Stimulated activated CD4-positive, alpha-beta T cell treated with anti-CD3 and anti-CD28 coated beads, Interleukin-4, amount 100 ng/mL, for 4 hours (primary cell): ENCODE results near the gene PNPLA3.
A peak's percentile ranks its signal among the peaks of the same experiment; 100 is the strongest.
"Not testable (repeated sequence)": the region's sequence is repeated elsewhere in the genome, so short reads cannot be mapped to it uniquely, and the experiment has no call there.

Experiments used
- DNase-seq, 2 experiments: peaks; one replicate each; pipeline ENCODE4 v3.0.0-alpha.2; 2020

PNPLA3 gene

DNA sequence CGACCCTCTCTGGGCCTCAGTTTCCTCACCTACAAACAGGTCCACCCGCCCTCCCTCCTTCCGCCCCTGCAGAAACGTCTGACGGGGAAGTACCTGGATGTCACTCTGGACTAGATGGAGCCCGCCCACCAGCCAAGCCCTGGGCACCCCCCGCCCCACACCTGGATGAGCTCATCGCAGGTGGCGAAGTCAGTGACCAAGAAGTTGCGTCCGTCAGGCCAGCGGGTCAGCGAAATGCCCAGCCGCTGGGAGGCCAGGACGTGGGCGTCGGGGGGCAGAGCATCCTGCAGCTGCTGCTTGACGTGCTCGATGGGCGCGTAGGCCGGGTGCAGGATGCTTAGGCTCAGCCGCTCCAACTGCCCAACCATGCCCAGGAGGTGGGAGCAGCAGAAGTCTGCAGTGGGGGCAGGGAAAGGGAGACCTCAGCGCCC is 32.7 kb upstream of the PNPLA3 start:
- no peak for DNase-seq

GRCh38 chr22:43891360-43892182 is 32.0 kb upstream of the PNPLA3 start, which contains the start of gene PNPLA5:
Gene PNPLA5, minus strand, starts transcription at chr22:43892013. Its CDS starts 133 bp downstream, at chr22:43891880.
- peak; percentile 27 to 28 for DNase-seq

DNA sequence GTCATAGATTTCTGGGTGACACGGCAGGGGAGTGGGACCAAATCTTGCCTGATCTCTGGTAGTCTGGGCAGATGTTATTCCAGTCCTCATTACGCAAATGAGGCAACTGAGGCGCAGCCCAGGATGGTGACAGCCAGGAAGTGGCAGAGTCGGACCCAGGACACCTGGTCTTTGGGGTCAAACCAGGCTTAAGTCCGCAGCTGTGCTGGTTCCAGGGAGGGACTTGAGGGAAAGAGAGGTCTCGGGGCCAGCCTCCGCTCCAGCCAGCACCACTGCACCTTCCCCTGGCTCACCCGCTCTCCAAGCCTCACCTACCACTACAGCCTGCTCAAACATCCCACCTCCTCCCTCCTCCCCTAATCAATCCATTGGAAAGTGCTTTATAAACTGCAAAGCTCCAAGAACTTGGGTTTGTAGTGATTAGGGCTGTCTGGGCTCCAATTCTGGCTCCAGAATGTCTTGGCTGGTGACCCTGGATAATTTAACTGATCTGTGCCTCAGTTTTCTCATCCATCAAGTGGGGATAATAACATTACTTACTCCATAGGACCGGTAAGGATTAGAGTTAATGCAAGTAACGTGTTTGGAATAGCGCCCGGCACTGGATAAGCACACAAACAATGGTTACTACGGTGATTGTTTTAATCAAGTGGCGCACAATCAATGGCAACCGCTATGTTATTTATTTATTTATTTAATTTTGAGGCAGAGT is 31.3 kb upstream of the PNPLA3 start:
- DNase-seq: no peak

DNA sequence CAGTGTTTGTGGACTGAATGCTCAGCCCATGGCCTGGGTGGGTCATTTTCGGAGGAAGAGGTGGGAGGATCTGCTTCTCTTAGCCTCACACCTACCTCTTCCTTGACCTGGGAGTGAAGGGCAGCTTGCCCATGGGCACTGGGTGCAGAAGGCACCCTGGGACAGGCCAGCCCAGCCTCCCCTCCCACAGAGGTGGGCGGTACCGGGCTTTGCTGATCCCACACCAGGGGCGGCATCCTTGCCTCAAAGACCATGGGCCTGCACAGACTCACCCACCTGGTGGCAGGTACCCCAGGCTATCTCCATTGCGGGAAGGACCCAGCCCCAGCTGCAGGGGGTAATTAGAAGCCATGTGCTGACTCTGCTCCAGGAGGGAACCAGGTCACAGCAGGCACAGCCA is 30.3 kb upstream of the PNPLA3 start:
- no peak for DNase-seq

DNA sequence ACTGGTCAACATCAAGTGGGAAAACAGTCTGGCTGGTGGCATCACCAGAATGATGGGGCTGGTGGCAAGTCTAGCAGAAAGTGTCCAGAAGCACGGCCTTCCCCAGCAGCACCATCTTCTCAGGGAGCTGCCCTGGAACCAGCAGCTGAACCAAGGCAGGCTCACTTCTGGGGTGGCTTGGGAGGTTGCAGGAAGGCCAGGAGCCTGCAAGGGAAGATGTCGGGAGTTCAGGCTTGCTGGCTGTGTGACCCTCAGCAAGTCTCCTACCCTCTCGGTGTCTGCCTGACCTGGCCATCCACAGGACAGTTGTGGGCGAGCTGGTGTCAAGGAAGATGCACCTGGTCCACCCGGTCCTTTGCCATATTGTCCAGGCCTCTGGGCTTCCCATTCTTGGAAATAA is 29.5 kb upstream of the PNPLA3 start:
- no peak for DNase-seq

GRCh38 chr22:43895986-43896645 is 27.5 kb upstream of the PNPLA3 start:
- no peak for DNase-seq

- no peak for DNase-seq
Measured at GRCh38 chr22:43897751-43898261, 25.8 kb upstream of the PNPLA3 start.

GRCh38 chr22:43900206-43900605 is 23.4 kb upstream of the PNPLA3 start:
- DNase-seq: no peak

DNA sequence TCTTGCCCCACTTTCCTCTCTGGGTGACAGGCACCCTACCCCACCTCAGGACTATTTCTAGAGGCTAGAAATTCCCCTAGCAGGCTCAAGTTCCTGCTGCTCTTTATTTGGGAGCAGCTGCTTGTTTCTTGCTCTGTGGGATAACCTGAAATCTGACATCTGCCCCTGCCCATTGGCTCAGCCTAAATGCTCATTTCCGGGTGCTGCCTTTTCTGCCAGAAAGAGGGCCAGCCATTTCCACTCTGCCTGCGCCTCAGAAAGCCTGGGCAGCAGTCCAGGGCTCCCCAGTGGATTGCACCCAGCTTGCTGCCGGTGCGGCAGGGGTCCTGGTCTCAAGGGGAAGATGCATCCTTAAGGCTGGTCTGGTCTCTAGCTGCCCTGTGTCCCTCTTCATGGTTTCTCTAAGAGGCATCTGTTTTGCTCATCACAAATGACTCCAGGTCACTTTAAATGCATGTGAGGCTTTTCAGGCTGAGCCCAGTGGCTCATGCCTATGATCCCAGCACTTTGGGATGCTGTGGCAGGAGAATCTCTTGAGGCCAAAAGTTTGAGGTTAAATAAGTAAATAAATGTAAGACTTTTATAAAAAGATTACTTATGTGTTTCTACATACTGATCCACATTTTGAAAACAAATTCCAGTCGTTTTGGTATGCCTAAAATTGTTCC is 21.5 kb upstream of the PNPLA3 start:
- no peak for DNase-seq

DNA sequence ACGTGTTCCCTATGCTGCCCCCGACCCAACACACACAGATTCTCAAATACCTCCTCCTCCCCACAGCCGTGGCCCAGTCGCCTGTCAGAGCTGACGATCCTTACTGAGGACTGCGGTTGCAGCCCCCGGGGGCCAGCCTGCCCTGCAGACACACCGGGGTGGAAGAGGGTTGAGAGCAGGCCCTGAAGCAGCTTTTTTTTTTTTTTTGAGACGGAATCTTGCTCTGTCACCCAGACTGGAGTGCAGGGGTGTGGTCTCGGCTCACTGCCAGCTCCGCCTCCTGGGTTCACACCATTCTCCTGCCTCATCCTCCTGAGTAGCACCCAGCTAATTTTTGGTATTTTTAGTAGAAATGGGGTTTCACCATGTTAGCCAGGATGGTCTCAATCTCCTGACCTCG is 20.6 kb upstream of the PNPLA3 start:
- DNase-seq: not testable (repeated sequence)

GRCh38 chr22:43904412-43904811 is 19.2 kb upstream of the PNPLA3 start:
- DNase-seq: peak in 1 of 2 experiments; percentile 13

DNA sequence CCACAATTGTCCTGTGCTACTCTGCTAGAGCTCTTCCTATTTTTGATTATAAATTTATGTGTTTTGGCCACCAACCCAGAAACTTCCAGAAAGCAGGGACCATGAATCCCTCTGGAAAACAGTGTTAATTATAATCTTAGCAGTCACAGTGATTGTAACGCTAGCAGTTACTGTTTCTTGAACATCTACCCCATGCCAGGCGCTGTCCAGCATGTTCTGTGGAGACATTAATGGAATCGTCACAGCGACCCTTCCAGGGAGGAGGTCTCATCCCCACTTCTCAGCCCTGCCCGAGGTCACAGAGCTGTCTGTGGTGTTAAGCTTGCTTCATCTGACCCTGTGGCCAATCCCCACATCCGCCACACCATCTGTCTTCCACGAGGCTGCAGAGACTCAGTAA is 17.9 kb upstream of the PNPLA3 start:
- no peak for DNase-seq

DNA sequence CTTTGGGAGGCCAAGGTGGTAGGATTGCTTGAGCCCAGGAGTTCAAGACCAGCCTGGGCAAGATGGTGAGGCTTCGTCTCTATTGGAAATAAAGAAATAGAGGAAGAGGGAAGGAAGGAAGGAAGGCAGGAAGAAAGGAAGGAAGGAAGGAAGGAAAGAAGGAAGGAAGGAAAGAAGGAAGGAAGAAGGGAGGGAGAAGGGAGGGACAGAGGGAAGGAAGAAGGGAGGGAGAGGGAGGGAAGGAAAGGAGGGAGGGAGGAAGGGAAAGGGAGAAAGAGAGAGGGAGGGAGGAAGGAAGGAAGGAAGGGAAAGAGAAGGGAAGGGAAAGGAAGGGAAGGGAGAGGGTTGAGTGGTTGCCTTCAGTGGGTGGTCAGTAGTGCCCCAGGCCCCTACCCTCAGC is 13.9 kb upstream of the PNPLA3 start:
- DNase-seq: no peak

DNA sequence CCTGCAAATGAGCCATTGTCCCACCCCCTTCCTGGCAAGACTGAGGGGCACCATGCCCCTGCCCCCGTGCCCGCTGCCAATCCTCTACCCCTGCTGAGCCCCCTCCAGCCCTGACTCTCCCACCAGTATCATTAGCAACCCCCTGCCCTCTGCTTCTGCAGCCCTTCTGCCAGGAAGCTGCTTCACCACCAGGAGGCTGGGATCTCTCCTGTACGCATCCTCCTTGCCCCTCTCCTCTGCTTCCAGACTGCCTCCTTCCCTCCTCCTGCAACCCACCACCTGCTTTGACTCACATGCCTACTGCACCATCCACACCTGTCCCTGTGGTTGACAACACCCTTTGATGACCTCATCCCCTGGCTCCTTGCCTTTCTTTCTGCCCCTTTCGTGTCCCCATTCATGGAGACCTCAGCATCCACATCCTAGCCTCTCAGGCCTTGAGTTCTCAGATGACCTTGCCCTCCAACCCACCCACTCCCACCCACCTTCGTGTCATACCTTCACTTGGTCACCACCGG is 13.4 kb upstream of the PNPLA3 start:
- DNase-seq: no peak

- DNase-seq: no peak
Measured at GRCh38 chr22:43911351-43911750, 12.3 kb upstream of the PNPLA3 start.

GRCh38 chr22:43917521-43917920 is 6.1 kb upstream of the PNPLA3 start:
- no peak for DNase-seq

DNA sequence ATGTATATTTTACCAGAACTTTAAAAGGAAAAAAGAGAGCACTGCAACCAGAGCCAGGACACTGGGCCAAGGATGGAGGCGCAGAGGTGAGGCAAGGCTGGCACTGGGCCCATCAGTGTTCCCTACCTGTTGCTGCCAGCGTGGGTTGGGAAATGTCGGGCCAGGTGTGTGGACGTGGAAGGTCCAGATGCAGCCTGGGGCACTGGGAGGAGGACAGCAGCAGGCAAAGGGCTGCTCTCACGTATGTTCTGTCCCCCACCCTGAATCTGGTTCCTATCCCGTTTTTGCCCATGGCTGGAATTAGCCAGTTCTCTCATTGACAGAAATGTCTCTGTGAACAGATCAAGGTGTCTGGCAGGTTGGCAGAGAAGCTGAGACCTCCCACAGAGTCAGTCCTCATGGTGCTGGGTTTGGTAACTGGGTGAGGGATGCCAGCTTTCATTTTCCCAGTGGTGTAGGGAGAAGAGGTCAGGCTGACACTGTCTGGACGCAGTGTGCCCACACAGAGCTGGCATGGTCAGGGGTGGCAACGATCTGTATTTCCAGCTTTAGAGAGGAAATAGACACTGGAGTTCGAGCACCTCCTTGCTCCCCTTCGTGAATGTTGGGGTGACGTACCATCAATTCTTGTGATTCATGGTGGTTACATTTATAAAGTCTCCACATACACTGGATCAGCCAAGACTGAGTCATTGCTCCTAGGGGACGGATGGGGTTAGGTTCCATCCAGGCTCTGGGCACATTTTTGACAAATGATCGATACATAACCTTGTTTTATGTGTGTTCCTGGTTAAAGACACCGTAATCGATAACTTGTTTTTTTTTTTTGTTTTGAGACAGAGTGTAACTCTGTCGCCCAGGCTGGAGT is 4.3 kb upstream of the PNPLA3 start:
- no peak for DNase-seq

- DNase-seq: no peak
Measured at GRCh38 chr22:43921370-43921769, 2.2 kb upstream of the PNPLA3 start.

GRCh38 chr22:43922123-43922522 is 1.5 kb upstream of the PNPLA3 start:
- no peak for DNase-seq

DNA sequence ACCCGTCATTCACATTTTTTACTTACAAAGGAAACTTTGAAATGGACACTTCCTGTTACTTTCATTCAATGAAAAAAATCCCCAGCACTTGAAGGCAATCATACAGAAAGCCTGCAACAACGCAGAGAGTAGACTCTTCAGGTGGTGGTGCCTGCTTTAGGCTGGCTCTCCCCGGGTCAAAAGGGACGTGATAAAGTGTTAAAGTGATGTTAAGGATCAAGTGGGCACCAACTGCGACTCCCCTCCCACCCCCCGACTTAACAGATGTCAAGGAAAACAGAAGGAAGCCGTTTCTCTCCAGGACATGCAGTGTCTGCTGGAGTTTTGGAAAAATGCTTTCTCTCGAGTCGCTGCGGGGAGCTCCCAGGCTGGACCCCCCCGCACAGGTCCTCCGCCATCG is 414 bp upstream of the PNPLA3 start:
- DNase-seq: no peak

GRCh38 chr22:43924877-43925276 is 1.3 kb downstream of the PNPLA3 start:
- DNase-seq: no peak
